HuH-7.5 (cell line): Measurements from ENCODE around the gene PRIM1.
"Not testable (repeated sequence)": the region's sequence is repeated elsewhere in the genome, so short reads cannot be mapped to it uniquely, and the experiment has no call there.

Experiments
- DNase-seq: peaks from one replicate; pipeline ENCODE4 v3.0.0; 2011; ENCODE audit warnings: low spot score

Gene PRIM1

GRCh38 chr12:56751712-56752598 is at the start of gene PRIM1:
Gene PRIM1, minus strand, starts transcription at chr12:56752323. Its CDS starts 25 bp downstream, at chr12:56752298.
- peak; percentile 81 for DNase-seq

- no peak for DNase-seq
Measured at GRCh38 chr12:56800221-56800620, 48.1 kb upstream of the PRIM1 start.

GRCh38 chr12:56799345-56799744 is 47.2 kb upstream of the PRIM1 start:
- DNase-seq, result not testable (repeated sequence)

GRCh38 chr12:56795791-56796190 is 43.7 kb upstream of the PRIM1 start:
- not testable (repeated sequence) for DNase-seq

- not testable (repeated sequence) for DNase-seq
Measured at GRCh38 chr12:56795046-56795562, 43.0 kb upstream of the PRIM1 start.

GRCh38 chr12:56793124-56793523 is 41.0 kb upstream of the PRIM1 start:
- DNase-seq, result not testable (repeated sequence)

GRCh38 chr12:56792678-56793077 is 40.6 kb upstream of the PRIM1 start:
- no peak for DNase-seq

- not testable (repeated sequence) for DNase-seq
Measured at GRCh38 chr12:56789429-56789828, 37.3 kb upstream of the PRIM1 start.

- no peak for DNase-seq
Measured at GRCh38 chr12:56787498-56787897, 35.4 kb upstream of the PRIM1 start.

- no peak for DNase-seq
Measured at GRCh38 chr12:56785874-56786273, 33.8 kb upstream of the PRIM1 start.

- no peak for DNase-seq
Measured at GRCh38 chr12:56785141-56785865, 33.2 kb upstream of the PRIM1 start.

GRCh38 chr12:56781726-56782125 is 29.6 kb upstream of the PRIM1 start:
- DNase-seq, result no peak

GRCh38 chr12:56778756-56779155 is 26.6 kb upstream of the PRIM1 start:
- no peak for DNase-seq

GRCh38 chr12:56776654-56777053 is 24.5 kb upstream of the PRIM1 start:
- no peak for DNase-seq

GRCh38 chr12:56775638-56776037 is 23.5 kb upstream of the PRIM1 start:
- no peak for DNase-seq

- DNase-seq, result no peak
Measured at GRCh38 chr12:56773113-56773512, 21.0 kb upstream of the PRIM1 start.

GRCh38 chr12:56772625-56773024 is 20.5 kb upstream of the PRIM1 start:
- DNase-seq, result no peak

GRCh38 chr12:56769868-56770267 is 17.7 kb upstream of the PRIM1 start:
- DNase-seq, result no peak

GRCh38 chr12:56768424-56768823 is 16.3 kb upstream of the PRIM1 start:
- DNase-seq, result no peak

- DNase-seq, result no peak
Measured at GRCh38 chr12:56766535-56766934, 14.4 kb upstream of the PRIM1 start.

- no peak for DNase-seq
Measured at GRCh38 chr12:56763753-56764657, 11.9 kb upstream of the PRIM1 start.

- DNase-seq, result no peak
Measured at GRCh38 chr12:56761812-56762211, 9.7 kb upstream of the PRIM1 start.
